ENCODE data around the gene SYS1. TPM values are rescaled to one million over a fixed set of nuclear protein-coding genes. Genes with fewer than 3 reads are reported as not detected.

SYS1 gene
- total and polyA plus RNA-seq, 2 of the 8 experiments (the other 6 are each of a cell fraction or from before 2014, with no cell fraction given), result 19.6 to 50.8 TPM

DNA sequence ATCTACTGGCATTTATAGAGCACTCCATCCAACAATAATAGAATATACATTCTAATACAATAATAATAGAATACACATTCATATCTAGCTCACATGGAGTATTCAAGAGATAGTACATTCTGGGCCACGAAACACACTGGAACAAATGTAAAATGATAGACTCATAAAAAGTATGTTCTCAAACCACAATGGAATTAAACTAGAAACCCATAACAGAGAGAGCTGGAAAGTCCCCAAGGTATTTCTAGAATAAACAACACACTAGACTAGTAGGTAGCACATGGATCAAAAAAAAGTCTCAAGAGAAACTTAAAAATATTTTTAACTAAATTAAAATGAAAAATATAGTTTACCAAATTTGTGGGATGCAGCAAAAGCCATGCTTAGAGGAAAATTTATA lies 24.3 kb downstream of the SYS1 start:
- H3K18ac ChIP-seq (ENCODE audit: extremely low read depth, low read length), result no peak overlapping the region
- H3K79me1 ChIP-seq (ENCODE audit: low read depth, low read length), result no peaks in the 10 kb centered on the region
- no peaks in the 10 kb centered on the region for H3K36me3 ChIP-seq (ENCODE audit: control insufficient read depth in 2 of 4, insufficient read depth in 4 of 4, low read length in 3 of 4)
- H2AK5ac ChIP-seq (ENCODE audit: low read depth, low read length), result no peak overlapping the region
- H4K5ac ChIP-seq (ENCODE audit: insufficient read length, low read depth, low read length), result no peak overlapping the region
- 87% methylated on average over 1 of the region's 1 CpG; no CpG with 5 or more reads in 1 of the 2 experiments for WGBS, 2 experiments (ENCODE audit: extremely low coverage in 1 of 2, insufficient coverage in 1 of 2, insufficient read length in 1 of 2, insufficient replicate concordance in 2 of 2, low coverage in 1 of 2, low lambda C conversion rate in 2 of 2, missing lambda C conversion rate in 1 of 2)
- POLR2A ChIA-PET (ENCODE audit: partially characterized antibody), result interaction anchor here (0.6 to 1.8 kb wide), 2 partner anchors 9 to 412 kb away, joined by 3 to 4 read pairs; partner anchors contain the start of gene TP53TG5
- no peak overlapping the region for H3K27ac ChIP-seq (ENCODE audit: low read depth, low read length)
- H3K23me2 ChIP-seq (ENCODE audit: low read depth, low read length), result no peaks in the 10 kb centered on the region
- no peaks in the 10 kb centered on the region for H3K79me2 ChIP-seq (ENCODE audit: control insufficient read depth in 1 of 2, insufficient read depth in 2 of 2, low read length in 2 of 2)
- no peak overlapping the region for H4K91ac ChIP-seq (replicated peaks; ENCODE audit: insufficient read length, low read length)
- no peak overlapping the region for H2BK12ac ChIP-seq (ENCODE audit: low read depth, low read length)
- no peak overlapping the region for H3K9ac ChIP-seq (replicated peaks in 1 of 4; ENCODE audit: extremely low read depth in 1 of 4, low read depth in 3 of 4, low read length in 3 of 4)
- H4K20me1 ChIP-seq (replicated peaks in 1 of 2; ENCODE audit: control insufficient read depth in 1 of 2, insufficient read depth in 2 of 2, low read length in 2 of 2), result no peaks in the 10 kb centered on the region
- H3K4ac ChIP-seq (replicated peaks; ENCODE audit: insufficient read length, low read depth, low read length), result no peak overlapping the region
- no peak overlapping the region for H2BK20ac ChIP-seq (ENCODE audit: low read length)
- no peaks in the 10 kb centered on the region for H3K4me1 ChIP-seq (replicated peaks in 1 of 4; ENCODE audit: control insufficient read depth in 3 of 4, insufficient read depth in 4 of 4, low read length in 3 of 4)
- DNase-seq (ENCODE audit: low read depth in 1 of 2, low spot score in 2 of 2) (no peak), FAIRE-seq (no peak)
- no peak overlapping the region for H2BK120ac ChIP-seq (replicated peaks; ENCODE audit: low read depth, low read length)
- H3K14ac ChIP-seq (ENCODE audit: insufficient read length), result no peak overlapping the region
- CTCF ChIA-PET (ENCODE audit: partially characterized antibody), result interaction anchor here (1.2 to 4.0 kb wide), 7 partner anchors 15 to 71 kb away, joined by 3 to 20 read pairs (median 4); no protein-coding TSS in a partner anchor
- no peak overlapping the region for H3K4me2 ChIP-seq (ENCODE audit: insufficient read depth in 1 of 2, low read depth in 2 of 2, low read length in 2 of 2)
- no peak overlapping the region for H4K8ac ChIP-seq (ENCODE audit: extremely low read depth, insufficient read depth, low read length)
- no peak overlapping the region for H3K4me3 ChIP-seq (ENCODE audit: extremely low read depth in 1 of 4, insufficient read depth in 2 of 4, low read depth in 3 of 4, low read length in 4 of 4)
- no peak overlapping the region for H3K56ac ChIP-seq (replicated peaks; ENCODE audit: insufficient read length, low read depth, low read length)
- no peak overlapping the region for H3K23ac ChIP-seq (ENCODE audit: insufficient read length)
- no peak overlapping the region for H2BK5ac ChIP-seq (ENCODE audit: low read depth, low read length)
- no peak overlapping the region for H2BK15ac ChIP-seq (ENCODE audit: low read length)
- H3K9me3 ChIP-seq (ENCODE audit: insufficient read depth in 2 of 2, low read depth in 1 of 2, low read length in 1 of 2), result no peaks in the 10 kb centered on the region
- no peak overlapping the region for H2AFZ ChIP-seq (ENCODE audit: low read length)
- H3K27me3 ChIP-seq (replicated peaks in 1 of 4; ENCODE audit: control insufficient read depth in 3 of 4, extremely low read depth in 1 of 4, insufficient read depth in 3 of 4, low read length in 3 of 4), result no peaks in the 10 kb centered on the region
- TF ChIP-seq YY1 (IDR thresholded peaks at IDR 0.05; ENCODE audit: low read depth, low read length), result no peak
- TF ChIP-seq, protein P1, sequence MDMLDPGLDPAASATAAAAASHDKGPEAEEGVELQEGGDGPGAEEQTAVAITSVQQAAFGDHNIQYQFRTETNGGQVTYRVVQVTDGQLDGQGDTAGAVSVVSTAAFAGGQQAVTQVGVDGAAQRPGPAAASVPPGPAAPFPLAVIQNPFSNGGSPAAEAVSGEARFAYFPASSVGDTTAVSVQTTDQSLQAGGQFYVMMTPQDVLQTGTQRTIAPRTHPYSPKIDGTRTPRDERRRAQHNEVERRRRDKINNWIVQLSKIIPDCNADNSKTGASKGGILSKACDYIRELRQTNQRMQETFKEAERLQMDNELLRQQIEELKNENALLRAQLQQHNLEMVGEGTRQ (IDR thresholded peaks at IDR 0.05; ENCODE audit: low read length), result no peak
- TF ChIP-seq CBX5 (IDR thresholded peaks at IDR 0.05; ENCODE audit: low read depth, low read length), result no peak
- no peak for TF ChIP-seq GABPA (IDR thresholded peaks at IDR 0.05; ENCODE audit: borderline replicate concordance, insufficient read depth, low read length)
- TF ChIP-seq KDM5A (IDR thresholded peaks at IDR 0.05; ENCODE audit: low read length), result no peak
- TF ChIP-seq EP300 (IDR thresholded peaks at IDR 0.05; ENCODE audit: borderline replicate concordance in 1 of 2, low read depth in 2 of 2, low read length in 2 of 2), result no peak
- TF ChIP-seq ASH2L (IDR thresholded peaks at IDR 0.05; ENCODE audit: low read length), result no peak
- TF ChIP-seq, protein P2, sequence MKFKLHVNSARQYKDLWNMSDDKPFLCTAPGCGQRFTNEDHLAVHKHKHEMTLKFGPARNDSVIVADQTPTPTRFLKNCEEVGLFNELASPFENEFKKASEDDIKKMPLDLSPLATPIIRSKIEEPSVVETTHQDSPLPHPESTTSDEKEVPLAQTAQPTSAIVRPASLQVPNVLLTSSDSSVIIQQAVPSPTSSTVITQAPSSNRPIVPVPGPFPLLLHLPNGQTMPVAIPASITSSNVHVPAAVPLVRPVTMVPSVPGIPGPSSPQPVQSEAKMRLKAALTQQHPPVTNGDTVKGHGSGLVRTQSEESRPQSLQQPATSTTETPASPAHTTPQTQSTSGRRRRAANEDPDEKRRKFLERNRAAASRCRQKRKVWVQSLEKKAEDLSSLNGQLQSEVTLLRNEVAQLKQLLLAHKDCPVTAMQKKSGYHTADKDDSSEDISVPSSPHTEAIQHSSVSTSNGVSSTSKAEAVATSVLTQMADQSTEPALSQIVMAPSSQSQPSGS (IDR thresholded peaks at IDR 0.05; ENCODE audit: low read length), result no peak
- no peak for TF ChIP-seq PHF8 (conservative IDR thresholded peaks at IDR 0.05; ENCODE audit: low read depth, low read length)
- no peak for TF ChIP-seq RXRA (IDR thresholded peaks at IDR 0.05; ENCODE audit: insufficient read depth, low read depth, low read length)

All from H1 (cell line).